ENCODE measurements around the gene SSTR5.

DNA sequence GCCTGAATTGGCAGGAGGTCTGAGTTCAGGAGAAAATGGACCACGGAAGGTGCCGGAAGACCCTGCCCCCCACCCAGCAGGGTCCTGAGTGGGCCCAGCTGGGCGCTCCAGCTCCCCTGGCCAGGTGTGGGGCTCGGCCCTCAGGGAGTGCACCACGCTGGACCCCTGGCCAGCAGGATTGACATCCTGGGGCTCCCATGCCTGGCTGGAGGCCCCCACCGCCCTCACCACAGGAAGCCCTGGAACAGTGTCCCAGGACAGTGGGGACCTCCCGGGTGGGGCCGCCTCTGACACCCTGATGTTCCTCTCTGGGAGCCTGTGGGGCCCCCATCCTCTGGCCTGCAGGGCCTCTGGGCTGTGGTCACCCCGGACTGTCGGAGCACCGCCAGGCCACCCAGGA is 52.2 kb downstream of the SSTR5 start:
- TF ChIP-seq CTCF (IDR thresholded peaks at IDR 0.05) (no peak), POLR2A (IDR thresholded peaks at IDR 0.05) (no peak)
